Activated T-helper 17 cell treated with anti-CD3 and anti-CD28 coated beads, Interleukin-2, amount 50 U/mL, for 72 hours (primary cell): ENCODE results near the gene ZNF330. TPM values are rescaled to one million over a fixed set of nuclear protein-coding genes. Genes with fewer than 3 reads are reported as not detected.
"Not testable (repeated sequence)": the region's sequence is repeated elsewhere in the genome, so short reads cannot be mapped to it uniquely, and the experiment has no call there.

Source experiments
- ATAC-seq: fragments of 150-1000 bp; cut with Tn5 transposase; replicated peaks from 2 replicates; pipeline ENCODE4 v1.10.0; 2021; ENCODE audit warnings: mild to moderate bottlenecking, moderate library complexity
- H3K27ac Mint-ChIP-seq: one replicate; pipeline ENCODE4 v1.8.0; 2022; ENCODE audit warnings: mixed read lengths
- H3K27me3 Mint-ChIP-seq: one replicate; pipeline ENCODE4 v1.8.0; 2022; ENCODE audit warnings: mixed read lengths
- H3K36me3 Mint-ChIP-seq: one replicate; pipeline ENCODE4 v1.8.0; 2022; ENCODE audit warnings: low read depth, mild to moderate bottlenecking, mixed read lengths
- H3K4me1 Mint-ChIP-seq: one replicate; pipeline ENCODE4 v1.8.0; 2022; ENCODE audit warnings: mixed read lengths
- H3K4me3 Mint-ChIP-seq: one replicate; pipeline ENCODE4 v1.8.0; 2022; ENCODE audit warnings: mild to moderate bottlenecking, mixed read lengths
- H3K9me3 Mint-ChIP-seq: one replicate; pipeline ENCODE4 v1.8.0; 2022; ENCODE audit warnings: mixed read lengths
- total RNA-seq, 2 donors: library from RNA; stranded (reverse); gene quantifications; one replicate each; pipeline ENCODE4 v1.2.3, GENCODE V29; 2022

The ZNF330 gene
- total RNA-seq, 2 donors from 2014 or later = 33.4 to 43.7 TPM

DNA sequence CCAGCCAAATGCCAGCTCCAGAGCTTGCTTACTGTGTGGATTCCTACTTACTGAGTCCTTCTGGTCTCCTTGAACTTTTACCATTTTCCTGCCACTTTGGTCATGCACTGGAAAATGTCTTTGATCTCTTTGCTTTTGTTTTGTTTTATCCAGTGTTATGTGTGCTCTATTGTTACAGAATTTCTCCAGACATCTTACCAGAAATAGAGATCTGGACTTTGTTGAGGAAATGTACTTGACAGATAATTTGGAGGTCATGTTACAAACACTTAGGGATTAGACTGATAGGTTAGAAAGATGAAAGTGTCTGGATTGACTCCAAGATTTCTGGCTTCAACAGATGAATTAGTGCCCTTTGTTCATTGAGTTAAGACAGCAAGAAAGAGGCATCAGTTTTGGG lies 5.7 kb upstream of the ZNF330 start:
- peaks cover 13% of the 10 kb centered on the region for H3K27me3 Mint-ChIP-seq
- H3K4me3 Mint-ChIP-seq = no peak overlapping the region
- ATAC-seq = no peak
- no peaks in the 10 kb centered on the region for H3K36me3 Mint-ChIP-seq
- no peaks in the 10 kb centered on the region for H3K9me3 Mint-ChIP-seq
- no peaks in the 10 kb centered on the region for H3K4me1 Mint-ChIP-seq
- no peak overlapping the region for H3K27ac Mint-ChIP-seq

DNA sequence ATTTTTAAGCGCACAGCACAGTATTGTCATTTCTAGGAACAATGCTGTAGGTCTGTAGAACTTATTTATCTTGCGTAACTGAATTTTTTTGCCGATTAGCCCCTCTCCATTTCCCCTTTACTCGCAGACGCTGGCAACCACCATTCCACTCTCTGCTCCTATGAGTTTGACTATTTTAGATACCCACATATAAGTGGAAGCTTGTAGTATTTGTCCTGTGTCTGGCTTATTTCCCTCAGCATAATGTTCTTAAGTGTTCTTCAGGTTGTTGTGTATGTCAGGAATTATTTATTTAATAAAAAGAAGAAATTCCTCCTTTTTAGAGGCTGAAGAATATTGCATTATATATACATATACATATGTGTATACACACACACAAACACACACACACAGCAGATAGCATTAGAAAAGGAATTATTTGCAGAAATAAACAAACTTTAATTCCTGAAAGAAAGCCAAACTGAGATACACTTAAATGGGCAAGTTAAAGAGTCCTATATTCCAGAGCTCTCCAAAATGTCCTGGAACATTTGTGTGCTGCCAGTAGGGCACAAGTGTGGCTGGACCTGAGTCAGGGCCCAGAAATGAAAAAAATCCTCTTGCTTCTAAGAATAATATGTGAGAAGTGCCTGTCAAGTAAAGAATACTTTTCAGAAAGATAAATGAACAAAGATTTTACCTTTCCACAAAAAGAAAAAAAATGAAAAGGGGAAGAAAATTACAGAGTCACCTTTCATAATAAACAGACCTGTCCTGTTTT lies 4.5 kb upstream of the ZNF330 start:
- no peak overlapping the region for H3K27ac Mint-ChIP-seq
- ATAC-seq = no peak
- no peaks in the 10 kb centered on the region for H3K4me1 Mint-ChIP-seq
- H3K9me3 Mint-ChIP-seq = no peaks in the 10 kb centered on the region
- H3K36me3 Mint-ChIP-seq = peaks cover under 1% of the 10 kb centered on the region
- peaks cover 13% of the 10 kb centered on the region for H3K27me3 Mint-ChIP-seq
- no peak overlapping the region for H3K4me3 Mint-ChIP-seq

DNA sequence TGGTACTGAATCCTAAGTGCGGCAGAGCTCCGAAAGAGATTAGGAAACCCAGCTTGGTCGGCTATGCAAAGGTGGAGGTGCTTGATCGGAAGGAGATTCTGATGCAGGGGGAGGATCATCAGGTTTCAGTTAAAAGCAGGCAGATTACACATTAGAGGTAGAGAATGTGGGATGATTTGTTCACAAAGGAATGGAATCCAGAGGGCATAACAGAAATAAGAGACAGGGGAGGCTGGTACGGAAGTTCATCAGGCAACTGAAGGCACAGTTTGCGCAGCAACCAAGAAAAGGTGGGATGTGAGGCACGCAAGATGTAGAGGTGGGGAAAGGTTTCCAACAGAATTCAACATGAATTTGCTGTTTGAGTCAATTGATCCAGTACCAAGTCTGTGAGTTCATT lies 424 bp upstream of the ZNF330 start:
- peaks cover 9% of the 10 kb centered on the region for H3K27me3 Mint-ChIP-seq
- no peak for ATAC-seq
- H3K36me3 Mint-ChIP-seq = peaks cover 41% of the 10 kb centered on the region
- peak overlapping the region; percentile 96 for H3K4me3 Mint-ChIP-seq
- peaks cover 7% of the 10 kb centered on the region for H3K4me1 Mint-ChIP-seq
- H3K9me3 Mint-ChIP-seq = no peaks in the 10 kb centered on the region
- H3K27ac Mint-ChIP-seq = peak overlapping the region; percentile 95

DNA sequence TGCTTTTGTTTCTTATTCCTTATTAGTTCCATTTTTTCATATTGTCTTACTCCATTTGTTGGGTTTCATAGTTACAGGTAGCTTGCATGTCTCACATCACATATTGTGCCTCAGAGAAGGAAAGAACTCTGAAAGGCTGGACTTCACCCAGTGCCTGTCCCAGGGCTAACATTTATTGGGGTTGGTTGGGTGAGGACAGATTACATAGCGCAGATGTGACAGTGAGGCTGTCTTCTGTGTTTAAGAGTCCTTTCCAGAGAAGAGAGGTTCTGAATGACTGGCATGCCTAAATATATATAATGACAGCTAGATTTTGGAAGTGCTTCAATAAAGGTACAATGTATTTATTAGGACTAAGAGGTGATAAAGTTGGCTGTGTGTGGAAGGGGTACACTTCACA lies 2.7 kb downstream of the ZNF330 start:
- H3K27ac Mint-ChIP-seq = no peak overlapping the region
- H3K4me3 Mint-ChIP-seq = peak overlapping the region; percentile 96
- no peak for ATAC-seq
- H3K36me3 Mint-ChIP-seq = peaks cover 72% of the 10 kb centered on the region
- H3K27me3 Mint-ChIP-seq = peaks cover 9% of the 10 kb centered on the region
- H3K9me3 Mint-ChIP-seq = no peaks in the 10 kb centered on the region
- peaks cover 7% of the 10 kb centered on the region for H3K4me1 Mint-ChIP-seq

DNA sequence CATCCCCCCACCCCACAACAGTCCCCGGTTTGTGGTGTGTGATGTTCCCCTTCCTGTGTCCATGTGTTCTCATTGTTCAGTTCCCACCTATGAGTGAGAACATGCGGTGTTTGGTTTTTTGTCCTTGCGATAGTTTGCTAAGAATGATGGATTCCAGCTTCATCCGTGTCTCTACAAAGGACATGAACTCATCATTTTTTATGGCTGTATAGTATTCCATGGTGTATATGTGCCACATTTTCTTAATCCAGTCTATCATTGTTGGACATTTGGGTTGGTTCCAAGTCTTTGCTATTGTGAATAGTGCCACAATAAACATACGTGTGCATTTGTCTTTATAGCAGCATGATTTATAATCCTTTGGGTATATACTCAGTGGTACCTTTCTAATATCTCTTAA lies 6.6 kb downstream of the ZNF330 start:
- H3K4me1 Mint-ChIP-seq = peaks cover 10% of the 10 kb centered on the region
- not testable (repeated sequence) for H3K4me3 Mint-ChIP-seq, ATAC-seq, H3K27me3 Mint-ChIP-seq, H3K9me3 Mint-ChIP-seq, H3K27ac Mint-ChIP-seq
- H3K36me3 Mint-ChIP-seq = peaks cover 96% of the 10 kb centered on the region

DNA sequence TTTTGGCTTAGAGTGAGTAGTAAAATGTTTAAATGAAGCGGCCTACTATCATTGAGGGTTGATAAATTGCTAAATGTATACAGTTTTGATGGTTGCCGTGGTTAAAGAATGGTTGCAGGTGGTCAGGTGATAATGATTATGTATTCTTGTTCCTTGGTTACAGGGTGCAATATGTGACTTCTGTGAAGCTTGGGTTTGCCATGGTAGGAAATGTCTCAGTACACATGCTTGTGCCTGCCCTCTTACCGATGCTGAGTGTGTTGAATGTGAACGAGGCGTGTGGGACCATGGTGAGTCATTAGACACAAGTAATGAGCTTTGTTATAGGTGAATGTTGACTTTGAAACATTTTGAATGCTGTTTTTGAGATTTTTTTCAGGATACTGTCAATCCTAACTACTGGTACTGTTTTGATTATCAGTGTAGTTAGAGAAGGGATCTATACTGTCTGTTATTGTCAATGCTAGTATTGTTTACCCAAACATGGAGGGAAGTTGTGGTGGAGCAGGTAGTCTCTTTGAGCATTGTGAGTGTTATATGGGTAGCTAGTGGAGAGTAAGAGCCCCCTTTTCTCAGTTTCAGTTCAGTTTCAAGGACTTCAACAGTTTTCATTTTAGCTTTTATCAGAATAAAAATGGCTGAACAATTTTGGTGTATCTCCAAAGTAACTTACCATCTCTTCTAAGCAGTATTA lies 8.9 kb downstream of the ZNF330 start:
- Mint-ChIP-seq H3K36me3 (peaks cover 96% of the 10 kb centered on the region), H3K27ac (peak overlapping the region; percentile 2), H3K4me3 (no peak overlapping the region), H3K27me3 (no peaks in the 10 kb centered on the region), H3K9me3 (no peaks in the 10 kb centered on the region), H3K4me1 (peaks cover 4% of the 10 kb centered on the region)
- no peak for ATAC-seq

DNA sequence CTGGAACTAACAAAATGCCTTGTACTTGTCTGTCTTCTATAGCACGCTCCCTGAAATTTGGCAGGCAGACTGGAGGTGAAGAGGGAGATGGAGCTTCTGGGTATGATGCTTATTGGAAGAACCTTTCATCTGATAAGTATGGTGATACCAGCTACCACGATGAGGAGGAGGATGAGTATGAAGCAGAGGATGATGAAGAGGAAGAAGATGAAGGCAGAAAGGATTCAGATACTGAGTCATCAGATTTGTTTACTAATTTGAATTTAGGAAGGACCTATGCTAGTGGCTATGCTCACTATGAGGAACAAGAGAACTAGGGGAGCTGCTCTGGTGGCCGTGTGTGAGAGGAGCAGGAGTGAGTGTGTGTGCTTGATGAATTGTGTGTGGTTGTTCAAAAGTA lies 13.0 kb downstream of the ZNF330 start:
- peaks cover 68% of the 10 kb centered on the region for H3K36me3 Mint-ChIP-seq
- peaks cover 4% of the 10 kb centered on the region for H3K4me1 Mint-ChIP-seq
- no peaks in the 10 kb centered on the region for H3K27me3 Mint-ChIP-seq
- peak overlapping the region; percentile 9 for H3K27ac Mint-ChIP-seq
- H3K4me3 Mint-ChIP-seq = no peak overlapping the region
- ATAC-seq = no peak
- H3K9me3 Mint-ChIP-seq = no peaks in the 10 kb centered on the region

DNA sequence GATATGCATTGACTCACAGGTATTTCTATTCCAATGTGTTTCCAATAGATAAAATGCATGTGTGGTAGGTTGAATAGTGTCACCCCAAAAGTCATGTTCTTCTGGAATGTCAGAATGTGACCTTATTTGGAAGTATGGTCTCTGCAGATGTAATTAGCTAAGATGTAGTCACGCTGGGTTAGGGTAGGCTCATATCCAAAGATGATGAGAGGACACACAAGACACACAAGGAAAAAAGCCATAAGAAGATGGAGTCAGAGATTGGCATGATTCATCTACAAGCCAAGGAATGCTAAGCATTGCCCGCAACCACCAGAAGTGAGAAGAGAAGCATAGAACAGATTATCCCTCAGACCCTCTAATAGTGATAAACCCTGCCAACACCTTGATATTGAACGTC lies 17.5 kb downstream of the ZNF330 start:
- Mint-ChIP-seq H3K27ac (no peak overlapping the region), H3K9me3 (no peaks in the 10 kb centered on the region), H3K4me3 (no peak overlapping the region), H3K27me3 (peaks cover 3% of the 10 kb centered on the region), H3K36me3 (peaks cover 26% of the 10 kb centered on the region), H3K4me1 (no peaks in the 10 kb centered on the region)
- no peak for ATAC-seq

DNA sequence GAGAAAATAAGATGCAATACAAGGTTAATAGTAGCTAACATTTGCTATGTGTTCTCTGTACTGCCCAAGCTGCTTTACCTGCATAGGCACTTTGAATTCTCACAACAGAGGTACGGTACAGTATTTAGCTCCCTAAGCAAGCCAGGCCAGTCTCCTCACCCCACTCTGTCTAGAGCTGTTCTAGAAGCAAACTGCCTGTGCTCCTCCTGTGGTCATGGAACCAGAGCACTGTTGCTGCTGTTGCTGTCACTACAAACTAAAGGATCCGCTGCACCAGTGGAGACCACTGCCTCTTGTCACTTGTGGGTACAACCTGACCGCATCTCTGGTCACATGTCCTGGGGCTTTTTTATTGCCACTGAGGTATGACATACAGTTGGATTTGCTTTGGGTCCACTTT lies 19.6 kb downstream of the ZNF330 start:
- H3K4me3 Mint-ChIP-seq = no peak overlapping the region
- peaks cover 3% of the 10 kb centered on the region for H3K27me3 Mint-ChIP-seq
- ATAC-seq = no peak
- H3K36me3 Mint-ChIP-seq = peaks cover 7% of the 10 kb centered on the region
- no peaks in the 10 kb centered on the region for H3K4me1 Mint-ChIP-seq
- no peaks in the 10 kb centered on the region for H3K9me3 Mint-ChIP-seq
- H3K27ac Mint-ChIP-seq = no peak overlapping the region

DNA sequence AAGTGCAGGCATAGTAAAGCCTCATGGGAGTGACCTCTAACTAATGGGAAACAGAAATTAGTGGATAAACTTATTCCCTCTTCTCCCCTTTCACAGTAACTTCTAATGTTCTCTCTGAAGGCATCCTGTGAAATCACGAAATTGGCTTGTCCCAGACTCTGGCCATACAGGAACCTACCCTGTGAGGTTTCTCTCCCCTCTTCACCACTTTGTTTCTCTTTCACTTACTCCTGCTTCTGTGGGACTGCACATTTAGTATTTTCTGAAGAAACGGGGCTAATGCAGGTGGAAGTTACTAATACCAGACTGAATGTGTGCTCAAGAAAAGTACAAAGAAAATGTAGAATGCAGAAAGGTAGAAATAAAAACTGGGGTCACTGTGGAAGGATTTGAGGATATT lies 20.0 kb downstream of the ZNF330 start:
- Mint-ChIP-seq H3K27ac (no peak overlapping the region), H3K4me1 (no peaks in the 10 kb centered on the region), H3K4me3 (no peak overlapping the region), H3K27me3 (peaks cover 3% of the 10 kb centered on the region), H3K36me3 (peaks cover 4% of the 10 kb centered on the region), H3K9me3 (no peaks in the 10 kb centered on the region)
- no peak for ATAC-seq

DNA sequence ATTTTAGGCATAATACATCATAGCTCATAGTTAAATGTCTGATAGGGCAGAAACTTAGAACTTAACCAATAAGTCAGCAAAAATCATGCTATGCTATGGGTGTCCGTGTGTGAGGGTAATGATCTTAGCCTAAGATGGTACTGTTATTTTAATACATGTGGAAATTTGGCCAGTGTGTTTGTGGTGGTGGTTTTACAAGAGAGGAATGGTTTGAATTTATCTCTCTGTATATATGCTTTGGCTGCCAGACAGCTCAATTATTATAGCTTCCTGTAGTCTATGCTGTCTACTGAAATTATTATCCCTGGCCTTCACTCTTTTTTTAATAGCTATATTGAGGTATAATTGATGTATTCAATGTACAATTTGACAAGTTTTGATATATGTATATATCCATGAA lies 21.3 kb downstream of the ZNF330 start:
- Mint-ChIP-seq H3K27me3 (peaks cover 3% of the 10 kb centered on the region), H3K9me3 (no peaks in the 10 kb centered on the region), H3K36me3 (no peaks in the 10 kb centered on the region), H3K27ac (no peak overlapping the region), H3K4me1 (no peaks in the 10 kb centered on the region), H3K4me3 (no peak overlapping the region)
- no peak for ATAC-seq

DNA sequence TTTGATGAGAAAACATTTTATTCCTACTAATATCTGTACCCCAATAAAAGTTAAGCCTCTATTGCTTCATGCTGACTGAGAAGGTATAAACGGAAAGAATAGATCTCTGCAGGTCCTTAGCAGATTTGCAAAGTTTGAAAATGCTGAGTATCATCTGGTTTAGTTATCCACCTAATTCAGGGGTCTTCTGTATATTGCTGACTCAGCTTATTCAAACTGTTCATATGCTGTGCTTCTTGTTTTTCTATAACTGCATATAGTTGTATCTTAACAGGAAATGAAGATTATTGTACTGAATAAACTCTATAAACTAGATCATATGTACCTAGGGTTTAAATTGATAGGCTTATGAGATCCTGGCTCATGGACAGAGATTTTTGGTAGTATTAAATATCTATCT lies 23.7 kb downstream of the ZNF330 start:
- no peaks in the 10 kb centered on the region for H3K9me3 Mint-ChIP-seq
- H3K27me3 Mint-ChIP-seq = peaks cover 3% of the 10 kb centered on the region
- no peak for ATAC-seq
- H3K4me3 Mint-ChIP-seq = no peak overlapping the region
- H3K27ac Mint-ChIP-seq = no peak overlapping the region
- no peaks in the 10 kb centered on the region for H3K36me3 Mint-ChIP-seq
- H3K4me1 Mint-ChIP-seq = no peaks in the 10 kb centered on the region

DNA sequence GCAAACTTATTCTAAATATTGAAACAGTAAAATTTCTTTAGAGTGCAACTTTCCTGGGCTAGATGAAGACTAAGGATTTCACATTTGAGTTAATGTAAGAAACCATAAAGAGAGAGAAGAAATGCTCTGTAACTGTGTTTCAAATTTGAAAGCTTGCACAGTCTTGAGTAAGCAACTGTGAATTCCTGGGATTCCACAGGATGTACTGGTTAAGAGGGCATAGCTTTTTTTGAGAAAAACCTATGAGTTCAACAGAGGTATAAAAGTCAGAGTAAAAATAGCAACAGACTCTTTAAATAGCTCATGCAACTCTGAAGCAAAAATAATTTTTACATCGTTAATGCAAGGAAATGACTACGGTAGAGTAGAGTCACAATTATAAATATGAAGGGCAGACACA lies 25.5 kb downstream of the ZNF330 start:
- Mint-ChIP-seq H3K4me1 (no peaks in the 10 kb centered on the region), H3K4me3 (no peak overlapping the region)

DNA sequence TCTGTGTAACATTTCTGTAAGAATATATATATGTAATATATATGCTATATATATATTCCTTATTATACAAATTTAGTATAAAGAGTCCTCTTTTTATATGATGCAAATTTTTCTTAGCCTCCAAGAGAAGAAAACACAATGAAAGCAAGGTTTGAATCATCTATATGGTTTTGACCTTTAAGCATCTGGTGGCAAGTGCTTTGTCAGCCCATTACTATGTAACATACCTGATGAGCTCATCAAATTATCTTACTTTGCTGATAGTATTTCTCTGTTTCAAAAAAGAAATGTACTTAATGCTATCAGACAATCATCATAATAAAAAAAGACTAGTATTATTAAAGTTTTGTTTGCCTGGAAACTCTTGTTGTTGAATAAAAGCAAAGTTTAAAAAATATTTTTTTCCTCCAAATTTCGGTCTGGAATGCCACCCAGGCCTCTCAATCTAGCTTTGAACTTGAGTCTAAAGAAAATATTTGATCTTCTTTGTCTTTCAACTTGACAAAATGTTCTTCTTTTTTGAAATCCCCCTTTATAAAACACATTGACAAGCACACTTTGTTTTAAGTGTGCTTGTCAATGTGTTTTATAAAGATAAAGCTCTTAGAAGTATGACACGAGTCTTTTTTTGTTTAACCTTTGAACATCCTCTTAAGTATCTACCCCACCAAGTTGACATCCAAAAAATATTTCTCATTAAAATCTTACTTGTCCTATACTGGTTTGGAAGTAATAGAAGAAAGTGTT lies 26.2 kb downstream of the ZNF330 start:
- Mint-ChIP-seq H3K36me3 (no peaks in the 10 kb centered on the region), H3K27ac (no peak overlapping the region), H3K4me1 (no peaks in the 10 kb centered on the region), H3K9me3 (no peaks in the 10 kb centered on the region), H3K27me3 (no peaks in the 10 kb centered on the region), H3K4me3 (no peak overlapping the region)
- peak; percentile 62 for ATAC-seq

More for the DNA sequence above, 25.5 kb downstream of the ZNF330 start:
- Mint-ChIP-seq H3K9me3 (no peaks in the 10 kb centered on the region), H3K27ac (no peak overlapping the region), H3K36me3 (no peaks in the 10 kb centered on the region), H3K27me3 (no peaks in the 10 kb centered on the region)
- peak; percentile 35 for ATAC-seq

DNA sequence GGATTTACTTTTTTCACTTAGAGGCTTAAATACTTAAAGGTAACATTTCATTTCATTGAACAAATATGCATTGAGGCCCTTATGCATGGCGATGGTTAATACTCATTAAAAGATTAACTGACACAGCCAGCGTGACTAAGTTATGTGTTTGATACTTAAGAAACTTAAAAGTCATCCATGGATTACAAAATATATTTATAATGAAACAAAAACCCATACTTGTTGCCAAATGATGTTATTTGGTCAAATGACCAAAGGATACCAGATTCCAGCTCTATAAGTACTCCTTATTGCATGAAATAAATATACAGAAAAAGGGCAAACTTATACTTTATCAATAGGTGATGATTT lies 26.7 kb downstream of the ZNF330 start:
- H3K36me3 Mint-ChIP-seq = no peaks in the 10 kb centered on the region
- H3K27ac Mint-ChIP-seq = no peak overlapping the region
- no peaks in the 10 kb centered on the region for H3K27me3 Mint-ChIP-seq
- H3K4me1 Mint-ChIP-seq = no peaks in the 10 kb centered on the region
- ATAC-seq = no peak
- no peaks in the 10 kb centered on the region for H3K9me3 Mint-ChIP-seq
- H3K4me3 Mint-ChIP-seq = no peak overlapping the region
